D721Med (cell line): ENCODE data around the gene CEP19.

Experiments
- DNase-seq: peaks from one replicate; pipeline ENCODE4 v3.0.0; 2011; ENCODE audit warnings: low spot score; ENCODE audit not compliant: insufficient read length
- FAIRE-seq: peaks from 2 replicates; lab custom pipeline; 2011; peaks lifted over from hg19 to GRCh38; lab: Jason Lieb, UNC
- TF ChIP-seq, protein P1 (sequence below): IDR thresholded peaks from 2 replicates; pipeline ENCODE4 v1.5.1; 2012; ENCODE audit warnings: mild to moderate bottlenecking, control low read depth; ENCODE audit not compliant: insufficient read depth; ENCODE audit errors: missing control alignments

CEP19 gene

DNA sequence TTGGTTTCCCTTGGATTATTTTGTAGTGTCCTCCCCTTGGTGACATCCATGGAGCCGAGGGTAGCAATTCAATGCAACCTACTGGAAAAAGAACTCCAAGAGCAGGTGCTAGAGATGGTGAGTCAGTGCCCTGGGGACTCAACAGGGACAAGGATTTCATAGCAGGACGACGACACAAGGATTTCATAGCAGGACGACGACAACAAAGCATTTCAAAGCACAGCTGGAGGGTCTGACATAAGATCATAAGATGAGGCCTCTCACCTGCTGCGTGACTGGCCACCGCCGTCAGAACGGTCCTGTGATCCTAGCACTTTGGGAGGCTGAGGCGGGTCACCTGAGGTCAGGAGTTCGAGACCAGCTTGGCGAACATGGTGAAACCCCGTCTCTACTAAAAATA is 50.0 kb downstream of the CEP19 start:
- FAIRE-seq (no peak), DNase-seq (no peak)
- TF ChIP-seq, protein P1, sequence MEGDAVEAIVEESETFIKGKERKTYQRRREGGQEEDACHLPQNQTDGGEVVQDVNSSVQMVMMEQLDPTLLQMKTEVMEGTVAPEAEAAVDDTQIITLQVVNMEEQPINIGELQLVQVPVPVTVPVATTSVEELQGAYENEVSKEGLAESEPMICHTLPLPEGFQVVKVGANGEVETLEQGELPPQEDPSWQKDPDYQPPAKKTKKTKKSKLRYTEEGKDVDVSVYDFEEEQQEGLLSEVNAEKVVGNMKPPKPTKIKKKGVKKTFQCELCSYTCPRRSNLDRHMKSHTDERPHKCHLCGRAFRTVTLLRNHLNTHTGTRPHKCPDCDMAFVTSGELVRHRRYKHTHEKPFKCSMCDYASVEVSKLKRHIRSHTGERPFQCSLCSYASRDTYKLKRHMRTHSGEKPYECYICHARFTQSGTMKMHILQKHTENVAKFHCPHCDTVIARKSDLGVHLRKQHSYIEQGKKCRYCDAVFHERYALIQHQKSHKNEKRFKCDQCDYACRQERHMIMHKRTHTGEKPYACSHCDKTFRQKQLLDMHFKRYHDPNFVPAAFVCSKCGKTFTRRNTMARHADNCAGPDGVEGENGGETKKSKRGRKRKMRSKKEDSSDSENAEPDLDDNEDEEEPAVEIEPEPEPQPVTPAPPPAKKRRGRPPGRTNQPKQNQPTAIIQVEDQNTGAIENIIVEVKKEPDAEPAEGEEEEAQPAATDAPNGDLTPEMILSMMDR: no peak

DNA sequence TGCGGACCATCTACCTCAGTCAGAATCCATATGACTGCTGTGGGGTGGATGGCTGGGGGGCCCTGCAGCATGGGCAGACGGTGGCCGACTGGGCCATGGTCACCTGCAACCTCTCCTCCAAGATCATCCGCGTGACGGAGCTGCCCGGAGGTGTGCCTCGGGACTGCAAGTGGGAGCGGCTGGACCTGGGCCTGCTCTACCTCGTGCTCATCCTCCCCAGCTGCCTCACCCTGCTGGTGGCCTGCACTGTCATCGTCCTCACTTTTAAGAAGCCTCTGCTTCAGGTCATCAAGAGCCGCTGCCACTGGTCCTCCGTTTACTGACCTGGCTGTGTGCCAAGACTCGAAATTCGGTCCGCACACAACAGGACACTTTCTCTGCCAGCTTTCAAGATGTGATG is 50.6 kb downstream of the CEP19 start:
- no peak for FAIRE-seq
- TF ChIP-seq, protein P1: no peak
- DNase-seq: no peak

DNA sequence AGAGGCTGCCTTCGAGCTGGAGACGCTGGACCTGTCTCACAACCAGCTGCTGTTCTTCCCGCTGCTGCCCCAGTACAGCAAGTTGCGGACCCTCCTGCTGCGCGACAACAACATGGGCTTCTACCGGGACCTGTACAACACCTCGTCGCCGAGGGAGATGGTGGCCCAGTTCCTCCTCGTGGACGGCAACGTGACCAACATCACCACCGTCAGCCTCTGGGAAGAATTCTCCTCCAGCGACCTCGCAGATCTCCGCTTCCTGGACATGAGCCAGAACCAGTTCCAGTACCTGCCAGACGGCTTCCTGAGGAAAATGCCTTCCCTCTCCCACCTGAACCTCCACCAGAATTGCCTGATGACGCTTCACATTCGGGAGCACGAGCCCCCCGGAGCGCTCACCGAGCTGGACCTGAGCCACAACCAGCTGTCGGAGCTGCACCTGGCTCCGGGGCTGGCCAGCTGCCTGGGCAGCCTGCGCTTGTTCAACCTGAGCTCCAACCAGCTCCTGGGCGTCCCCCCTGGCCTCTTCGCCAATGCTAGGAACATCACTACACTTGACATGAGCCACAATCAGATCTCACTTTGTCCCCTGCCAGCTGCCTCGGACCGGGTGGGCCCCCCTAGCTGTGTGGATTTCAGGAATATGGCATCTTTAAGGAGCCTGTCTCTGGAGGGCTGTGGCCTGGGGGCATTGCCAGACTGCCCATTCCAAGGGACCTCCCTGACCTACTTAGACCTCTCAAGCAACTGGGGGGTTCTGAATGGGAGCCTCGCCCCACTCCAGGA is 51.5 kb downstream of the CEP19 start:
- FAIRE-seq (no peak), DNase-seq (no peak)
- TF ChIP-seq, protein P1: no peak

DNA sequence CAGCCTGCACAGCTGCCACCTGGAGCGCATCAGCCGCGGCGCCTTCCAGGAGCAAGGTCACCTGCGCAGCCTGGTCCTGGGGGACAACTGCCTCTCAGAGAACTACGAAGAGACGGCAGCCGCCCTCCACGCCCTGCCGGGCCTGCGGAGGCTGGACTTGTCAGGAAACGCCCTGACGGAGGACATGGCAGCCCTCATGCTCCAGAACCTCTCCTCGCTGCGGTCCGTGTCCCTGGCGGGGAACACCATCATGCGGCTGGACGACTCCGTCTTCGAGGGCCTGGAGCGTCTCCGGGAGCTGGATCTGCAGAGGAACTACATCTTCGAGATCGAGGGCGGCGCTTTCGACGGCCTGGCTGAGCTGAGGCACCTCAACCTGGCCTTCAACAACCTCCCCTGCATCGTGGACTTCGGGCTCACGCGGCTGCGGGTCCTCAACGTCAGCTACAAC is 52.1 kb downstream of the CEP19 start:
- DNase-seq (no peak), FAIRE-seq (no peak)
- TF ChIP-seq, protein P1: no peak
